HepG2 (cell line): ENCODE measurements around the gene ABCB9. TPM values are rescaled to one million over a fixed set of nuclear protein-coding genes. Genes with fewer than 3 reads are reported as not detected.

Experiments used
- ATAD3A ChIP-seq: sonication (generic); formaldehyde crosslinking; IDR thresholded peaks from 2 replicates; pipeline ENCODE4 v1.4.0; 2020; ENCODE audit warnings: missing genetic modification reagents
- BORCS8-MEF2B ChIP-seq: sonication (generic); formaldehyde crosslinking; IDR thresholded peaks from 2 replicates; pipeline ENCODE4 v1.8.0; 2022; ENCODE audit warnings: mild to moderate bottlenecking, missing genetic modification reagents
- CENPT ChIP-seq: sonication (generic); formaldehyde crosslinking; IDR thresholded peaks from 2 replicates; pipeline ENCODE4 v1.8.0; 2022; ENCODE audit warnings: low read depth, mild to moderate bottlenecking, moderate library complexity, missing genetic modification reagents
- HOXA9 ChIP-seq: sonication (generic); formaldehyde crosslinking; IDR thresholded peaks from 2 replicates; pipeline ENCODE4 v1.8.1; 2022; ENCODE audit warnings: missing genetic modification reagents, mild to moderate bottlenecking, moderate library complexity, borderline replicate concordance
- KLF16 ChIP-seq, 2 experiments: sonication (generic) in 1 of 2; formaldehyde crosslinking in 1 of 2; IDR thresholded peaks; 2 replicates each; pipeline versions ENCODE4 v1.6.1 to v1.8.0; 2016 to 2023; ENCODE audit warnings: missing genetic modification reagents in 2 of 2, missing compliant biosample characterization in 1 of 2
- NR1H2 ChIP-seq: sonication (generic); formaldehyde crosslinking; IDR thresholded peaks from 2 replicates; pipeline ENCODE4 v1.8.1; 2022; ENCODE audit warnings: low read depth, missing genetic modification reagents, borderline replicate concordance
- RARG ChIP-seq: sonication (generic); formaldehyde crosslinking; IDR thresholded peaks from 2 replicates; pipeline ENCODE4 v1.4.0; 2020; ENCODE audit warnings: low read depth, mild to moderate bottlenecking, missing genetic modification reagents
- SP5 ChIP-seq: IDR thresholded peaks from 2 replicates; pipeline ENCODE4 v1.6.1; 2016; ENCODE audit warnings: low read depth, borderline replicate concordance
- TBL1XR1 ChIP-seq: fragments of 150-350 bp; IDR thresholded peaks from 2 replicates; pipeline ENCODE4 v1.6.1; 2014; ENCODE audit warnings: borderline replicate concordance, low read length; ENCODE audit not compliant: partially characterized antibody
- ZFP36L2 ChIP-seq: sonication (generic); formaldehyde crosslinking; IDR thresholded peaks from 2 replicates; pipeline ENCODE4 v1.4.0; 2020; ENCODE audit warnings: missing genetic modification reagents
- ZNF101 ChIP-seq: sonication (generic); formaldehyde crosslinking; IDR thresholded peaks from 2 replicates; pipeline ENCODE4 v1.4.0; 2020; ENCODE audit warnings: mild to moderate bottlenecking, low read depth, missing genetic modification reagents, borderline replicate concordance
- ZNF251 ChIP-seq: sonication (generic); formaldehyde crosslinking; IDR thresholded peaks from 2 replicates; pipeline ENCODE4 v1.9.0; 2021; ENCODE audit warnings: mild to moderate bottlenecking, missing genetic modification reagents
- ZNF501 ChIP-seq: sonication (generic); formaldehyde crosslinking; IDR thresholded peaks from 2 replicates; pipeline ENCODE4 v1.5.1; 2020; ENCODE audit warnings: mild to moderate bottlenecking, moderate library complexity, missing genetic modification reagents
- ZNF543 ChIP-seq: sonication (generic); formaldehyde crosslinking; IDR thresholded peaks from 2 replicates; pipeline ENCODE4 v1.4.0; 2020; ENCODE audit warnings: mild to moderate bottlenecking, missing genetic modification reagents
- ZNF552 ChIP-seq: sonication (generic); formaldehyde crosslinking; IDR thresholded peaks from 2 replicates; pipeline ENCODE4 v1.9.0; 2022; ENCODE audit warnings: missing genetic modification reagents, mild to moderate bottlenecking, borderline replicate concordance
- ZNF7 ChIP-seq: IDR thresholded peaks from 2 replicates; pipeline ENCODE4 v1.6.1; 2016; ENCODE audit warnings: missing biosample characterization, missing genetic modification reagents
- ZNF746 ChIP-seq: sonication (generic); formaldehyde crosslinking; IDR thresholded peaks from 2 replicates; pipeline ENCODE4 v1.8.0; 2022; ENCODE audit warnings: mild to moderate bottlenecking, missing genetic modification reagents
- polyA plus RNA-seq, 8 experiments: library from polyadenylated mRNA; depleted of rRNA in 3 of 8; stranded (reverse) in 7 of 8; unstranded in 1 of 8; fragments of >200 nt; fragmentation: Illumina TruSeq in 4 of 8; extraction: Trizol in 4 of 8; gene quantifications; 2 replicates each; pipeline versions ENCODE4 v1.2.1 to v1.2.3, GENCODE V29; 2011 to 2016; ENCODE audit warnings: low read depth in 4 of 8, missing spikeins in 1 of 8, mixed read lengths in 1 of 8; ENCODE audit not compliant: insufficient read depth in 1 of 8
- total RNA-seq, 5 experiments: library from RNA; depleted of rRNA; stranded (reverse); fragments of >200 nt; fragmentation: Illumina TruSeq; extraction: Trizol; gene quantifications; 2 replicates each; pipeline ENCODE4 v1.2.3, GENCODE V29; 2016; ENCODE audit warnings: low read depth in 1 of 5
- TF ChIP-seq, protein P1 (sequence below): sonication (generic); formaldehyde crosslinking; IDR thresholded peaks from 2 replicates; pipeline ENCODE4 v1.5.0; 2020; ENCODE audit warnings: mild to moderate bottlenecking, missing genetic modification reagents, moderate library complexity
- TF ChIP-seq, protein P2 (sequence below): sonication (generic); formaldehyde crosslinking; IDR thresholded peaks from 2 replicates; pipeline ENCODE4 v1.4.0; 2020; ENCODE audit warnings: mild to moderate bottlenecking, missing genetic modification reagents
- TF ChIP-seq, protein P3 (sequence below): fragments of 450-650 bp; IDR thresholded peaks from 2 replicates; pipeline ENCODE4 v1.6.1; 2017; ENCODE audit warnings: mild to moderate bottlenecking
- TF ChIP-seq, protein P4 (sequence below): sonication (generic); formaldehyde crosslinking; IDR thresholded peaks from 2 replicates; pipeline ENCODE4 v1.5.0; 2020; ENCODE audit warnings: missing genetic modification reagents

The ABCB9 gene
- total and polyA plus RNA-seq, 2 of the 13 experiments (the other 11 are each of a cell fraction or from before 2014, with no cell fraction given): 5.1 to 6.0 TPM

DNA sequence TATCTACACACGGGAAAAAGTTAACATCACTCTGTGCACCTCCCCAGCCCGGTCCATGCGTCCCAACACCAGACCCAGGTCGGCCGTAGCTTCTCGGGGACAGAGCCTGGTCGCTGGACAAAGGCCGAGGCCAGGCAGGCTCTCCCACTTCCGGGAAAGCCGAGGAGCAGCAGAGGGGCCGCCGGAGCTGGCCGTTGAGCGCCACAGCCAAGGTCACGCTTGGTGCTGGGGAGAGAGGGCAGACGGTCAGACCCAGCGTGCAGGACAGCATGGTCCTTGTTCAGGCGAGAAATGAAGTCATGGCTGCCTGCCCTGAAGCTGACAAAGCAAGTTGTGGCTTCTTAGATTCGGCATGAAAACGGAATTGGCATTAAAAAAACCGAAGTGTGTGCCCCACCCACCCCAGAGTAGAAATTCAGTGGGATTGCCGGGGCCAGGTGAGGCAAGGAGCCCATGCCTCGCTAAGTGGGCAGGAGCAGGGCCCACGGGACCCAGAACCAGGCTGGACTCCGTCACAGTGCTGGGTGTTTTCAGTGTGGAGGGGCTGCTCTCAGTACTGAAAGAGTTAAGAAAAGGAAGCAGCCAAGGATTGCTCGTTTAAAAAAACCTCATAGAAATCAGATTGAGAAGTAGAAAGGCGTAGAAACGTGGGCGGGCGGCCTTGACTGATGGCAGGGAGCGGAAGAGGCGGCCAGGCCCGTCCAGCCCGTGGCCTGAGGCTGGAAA, 18.5 kb upstream of the ABCB9 start (continued):
- TF ChIP-seq ZNF101 (CRISPR knock-in tag) (no peak), ATAD3A (no peak), ZNF543 (CRISPR knock-in tag) (no peak), BORCS8-MEF2B (CRISPR knock-in tag) (peak; percentile 42), ZNF501 (CRISPR knock-in tag) (peak; percentile 90), KLF16 (CRISPR knock-in tag; IDR thresholded peaks at IDR 0.05) (peak; percentile 44 to 84; a peak in 2 of 4 replicates), NR1H2 (no peak), ZNF552 (CRISPR knock-in tag) (no peak), TBL1XR1 (peak; percentile 28), ZFP36L2 (CRISPR knock-in tag) (no peak), HOXA9 (no peak), ZNF746 (no peak), CENPT (CRISPR knock-in tag) (no peak), ZNF251 (CRISPR knock-in tag) (0 out of 2 replicates have a peak, but pooled peaks have one; percentile 70), SP5 (CRISPR knock-in tag) (peak; percentile 38; the same call in 1 of the 2 replicates), RARG (CRISPR knock-in tag) (no peak), ZNF7 (no peak)
- TF ChIP-seq, protein P1, sequence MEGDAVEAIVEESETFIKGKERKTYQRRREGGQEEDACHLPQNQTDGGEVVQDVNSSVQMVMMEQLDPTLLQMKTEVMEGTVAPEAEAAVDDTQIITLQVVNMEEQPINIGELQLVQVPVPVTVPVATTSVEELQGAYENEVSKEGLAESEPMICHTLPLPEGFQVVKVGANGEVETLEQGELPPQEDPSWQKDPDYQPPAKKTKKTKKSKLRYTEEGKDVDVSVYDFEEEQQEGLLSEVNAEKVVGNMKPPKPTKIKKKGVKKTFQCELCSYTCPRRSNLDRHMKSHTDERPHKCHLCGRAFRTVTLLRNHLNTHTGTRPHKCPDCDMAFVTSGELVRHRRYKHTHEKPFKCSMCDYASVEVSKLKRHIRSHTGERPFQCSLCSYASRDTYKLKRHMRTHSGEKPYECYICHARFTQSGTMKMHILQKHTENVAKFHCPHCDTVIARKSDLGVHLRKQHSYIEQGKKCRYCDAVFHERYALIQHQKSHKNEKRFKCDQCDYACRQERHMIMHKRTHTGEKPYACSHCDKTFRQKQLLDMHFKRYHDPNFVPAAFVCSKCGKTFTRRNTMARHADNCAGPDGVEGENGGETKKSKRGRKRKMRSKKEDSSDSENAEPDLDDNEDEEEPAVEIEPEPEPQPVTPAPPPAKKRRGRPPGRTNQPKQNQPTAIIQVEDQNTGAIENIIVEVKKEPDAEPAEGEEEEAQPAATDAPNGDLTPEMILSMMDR: peak; percentile 35; the same call in 1 of the 2 replicates
- TF ChIP-seq, protein P2, sequence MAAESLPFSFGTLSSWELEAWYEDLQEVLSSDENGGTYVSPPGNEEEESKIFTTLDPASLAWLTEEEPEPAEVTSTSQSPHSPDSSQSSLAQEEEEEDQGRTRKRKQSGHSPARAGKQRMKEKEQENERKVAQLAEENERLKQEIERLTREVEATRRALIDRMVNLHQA: no peak
- TF ChIP-seq, protein P3, sequence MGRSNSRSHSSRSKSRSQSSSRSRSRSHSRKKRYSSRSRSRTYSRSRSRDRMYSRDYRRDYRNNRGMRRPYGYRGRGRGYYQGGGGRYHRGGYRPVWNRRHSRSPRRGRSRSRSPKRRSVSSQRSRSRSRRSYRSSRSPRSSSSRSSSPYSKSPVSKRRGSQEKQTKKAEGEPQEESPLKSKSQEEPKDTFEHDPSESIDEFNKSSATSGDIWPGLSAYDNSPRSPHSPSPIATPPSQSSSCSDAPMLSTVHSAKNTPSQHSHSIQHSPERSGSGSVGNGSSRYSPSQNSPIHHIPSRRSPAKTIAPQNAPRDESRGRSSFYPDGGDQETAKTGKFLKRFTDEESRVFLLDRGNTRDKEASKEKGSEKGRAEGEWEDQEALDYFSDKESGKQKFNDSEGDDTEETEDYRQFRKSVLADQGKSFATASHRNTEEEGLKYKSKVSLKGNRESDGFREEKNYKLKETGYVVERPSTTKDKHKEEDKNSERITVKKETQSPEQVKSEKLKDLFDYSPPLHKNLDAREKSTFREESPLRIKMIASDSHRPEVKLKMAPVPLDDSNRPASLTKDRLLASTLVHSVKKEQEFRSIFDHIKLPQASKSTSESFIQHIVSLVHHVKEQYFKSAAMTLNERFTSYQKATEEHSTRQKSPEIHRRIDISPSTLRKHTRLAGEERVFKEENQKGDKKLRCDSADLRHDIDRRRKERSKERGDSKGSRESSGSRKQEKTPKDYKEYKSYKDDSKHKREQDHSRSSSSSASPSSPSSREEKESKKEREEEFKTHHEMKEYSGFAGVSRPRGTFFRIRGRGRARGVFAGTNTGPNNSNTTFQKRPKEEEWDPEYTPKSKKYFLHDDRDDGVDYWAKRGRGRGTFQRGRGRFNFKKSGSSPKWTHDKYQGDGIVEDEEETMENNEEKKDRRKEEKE: no peak
- TF ChIP-seq, protein P4, sequence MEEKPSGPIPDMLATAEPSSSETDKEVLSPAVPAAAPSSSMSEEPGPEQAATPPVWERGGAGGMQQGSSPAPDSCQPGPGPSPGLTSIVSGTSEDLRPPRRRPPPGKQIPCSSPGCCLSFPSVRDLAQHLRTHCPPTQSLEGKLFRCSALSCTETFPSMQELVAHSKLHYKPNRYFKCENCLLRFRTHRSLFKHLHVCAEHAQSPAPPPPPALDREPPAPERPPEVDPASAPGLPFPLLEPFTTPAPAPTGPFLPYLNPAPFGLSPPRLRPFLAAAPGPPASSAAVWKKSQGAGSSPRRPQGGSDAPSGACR (CRISPR knock-in tag): no peak
